Measurements from ENCODE around the gene KLHL4. TPM values are rescaled to one million over a fixed set of nuclear protein-coding genes. Genes with fewer than 3 reads are reported as not detected.

The KLHL4 gene
- total and polyA plus RNA-seq, 9 of the 15 experiments (the other 6 are each of a cell fraction or from before 2014, with no cell fraction given): 0.04 to 0.16 (median 0.06) TPM; not detected in 1

- no peak for TF ChIP-seq THRA (IDR thresholded peaks at IDR 0.05)
- TF ChIP-seq CTBP1 (IDR thresholded peaks at IDR 0.05; ENCODE audit: borderline replicate concordance): peak; percentile 39; the same call in 1 of the 2 replicates
- no peak for TF ChIP-seq SMC3 (conservative IDR thresholded peaks at IDR 0.05; ENCODE audit: insufficient read depth, low read depth, low read length)
- TF ChIP-seq ZNF695 (CRISPR knock-in tag; IDR thresholded peaks at IDR 0.05): no peak
- peak; percentile 86 for TF ChIP-seq C11orf30 (IDR thresholded peaks at IDR 0.05; ENCODE audit: low read depth)
- TF ChIP-seq ELF4 (CRISPR knock-in tag; IDR thresholded peaks at IDR 0.05): no peak
- no peak for TF ChIP-seq NR3C1 (CRISPR knock-in tag; IDR thresholded peaks at IDR 0.05)
- no peak for TF ChIP-seq TEAD1 (CRISPR knock-in tag; IDR thresholded peaks at IDR 0.05)
- peak; percentile 87 for TF ChIP-seq ZNF316 (IDR thresholded peaks at IDR 0.05)
- no peak for TF ChIP-seq BHLHE40 (IDR thresholded peaks at IDR 0.05; ENCODE audit: low read length)
- TF ChIP-seq GATAD2B (IDR thresholded peaks at IDR 0.05; ENCODE audit: borderline replicate concordance): no peak
- peak; percentile 19; the same call in 1 of the 2 replicates for TF ChIP-seq EP300 (IDR thresholded peaks at IDR 0.05; ENCODE audit: low read length)
- 0 out of 4 replicates have a peak, but pooled peaks of 1 of the 2 experiments have one; percentile 25 for TF ChIP-seq MNT (conservative IDR thresholded peaks at IDR 0.05)
- TF ChIP-seq U2AF1 (optimal IDR thresholded peaks at IDR 0.05; ENCODE audit: low read depth, low read length): no peak
- TF ChIP-seq FOXK1 (CRISPR knock-in tag; IDR thresholded peaks at IDR 0.05; ENCODE audit: borderline replicate concordance): no peak
- TF ChIP-seq TBP (optimal IDR thresholded peaks at IDR 0.05; ENCODE audit: low read depth, low read length): no peak
- no peak for TF ChIP-seq ETV6 (IDR thresholded peaks at IDR 0.05; ENCODE audit: borderline replicate concordance in 1 of 2, low read depth in 2 of 2, low read length in 1 of 2)
- TF ChIP-seq ETV6 (CRISPR knock-in tag; IDR thresholded peaks at IDR 0.05; ENCODE audit: borderline replicate concordance): no peak
- TF ChIP-seq ZNF707 (CRISPR knock-in tag; conservative IDR thresholded peaks at IDR 0.05): no peak
- TF ChIP-seq ZNF41 (CRISPR knock-in tag; conservative IDR thresholded peaks at IDR 0.05): no peak
- TF ChIP-seq SMARCA5 (IDR thresholded peaks at IDR 0.05): no peak
- no peak for TF ChIP-seq ID3 (CRISPR knock-in tag; IDR thresholded peaks at IDR 0.05)
- TF ChIP-seq ID3 (tag; IDR thresholded peaks at IDR 0.05): no peak
- no peak for TF ChIP-seq HNRNPUL1 (IDR thresholded peaks at IDR 0.05; ENCODE audit: low read length)
- no peak for TF ChIP-seq ZNF57 (CRISPR knock-in tag; IDR thresholded peaks at IDR 0.05)
- TF ChIP-seq DDX20 (tag; IDR thresholded peaks at IDR 0.05; ENCODE audit: low read depth): no peak
Measured at GRCh38 chrX:87580862-87581261, 63.3 kb downstream of the KLHL4 start (continued).

Data from K562 (cell line).